ENCODE measurements around the gene MFSD6L.
A peak's percentile ranks its signal among the peaks of the same experiment; 100 is the strongest.

Gene MFSD6L

GRCh38 chr17:8794636-8795035 lies 4.5 kb downstream of the MFSD6L start:
- FAIRE-seq (no peak), DNase-seq (ENCODE audit: insufficient read length, low spot score) (no peak)

- no peak for FAIRE-seq
- DNase-seq (ENCODE audit: insufficient read length, low spot score): no peak
Measured at GRCh38 chr17:8793649-8794048, 5.5 kb downstream of the MFSD6L start.

GRCh38 chr17:8792646-8793045 lies 6.5 kb downstream of the MFSD6L start:
- FAIRE-seq (no peak), DNase-seq (ENCODE audit: insufficient read length, low spot score) (no peak)

GRCh38 chr17:8791910-8792270 lies 7.3 kb downstream of the MFSD6L start:
- DNase-seq (ENCODE audit: insufficient read length, low spot score) (no peak), FAIRE-seq (no peak)

- FAIRE-seq (no peak), DNase-seq (ENCODE audit: insufficient read length, low spot score) (no peak)
Measured at GRCh38 chr17:8791248-8791909, 7.8 kb downstream of the MFSD6L start.

GRCh38 chr17:8789743-8790142 lies 9.4 kb downstream of the MFSD6L start:
- no peak for FAIRE-seq

GRCh38 chr17:8788998-8789397 lies 10.2 kb downstream of the MFSD6L start:
- no peak for FAIRE-seq

More at GRCh38 chr17:8789743-8790142, 9.4 kb downstream of the MFSD6L start:
- no peak for DNase-seq (ENCODE audit: insufficient read length, low spot score)

GRCh38 chr17:8785547-8786413 lies 13.4 kb downstream of the MFSD6L start:
- DNase-seq (ENCODE audit: insufficient read length, low spot score) (peak; percentile 84), FAIRE-seq (peak; percentile 48)

More at GRCh38 chr17:8788998-8789397, 10.2 kb downstream of the MFSD6L start:
- DNase-seq (ENCODE audit: insufficient read length, low spot score): no peak

GRCh38 chr17:8782176-8782575 lies 17.0 kb downstream of the MFSD6L start:
- DNase-seq (ENCODE audit: insufficient read length, low spot score) (no peak), FAIRE-seq (no peak)

GRCh38 chr17:8781776-8782175 lies 17.4 kb downstream of the MFSD6L start:
- no peak for FAIRE-seq

GRCh38 chr17:8776881-8777280 lies 22.3 kb downstream of the MFSD6L start:
- FAIRE-seq: no peak
- DNase-seq (ENCODE audit: insufficient read length, low spot score): no peak

More at GRCh38 chr17:8781776-8782175, 17.4 kb downstream of the MFSD6L start:
- no peak for DNase-seq (ENCODE audit: insufficient read length, low spot score)

GRCh38 chr17:8776248-8776647 lies 22.9 kb downstream of the MFSD6L start:
- DNase-seq (ENCODE audit: insufficient read length, low spot score): no peak
- FAIRE-seq: no peak

GRCh38 chr17:8766731-8767130 lies 32.4 kb downstream of the MFSD6L start:
- DNase-seq (ENCODE audit: insufficient read length, low spot score) (no peak), FAIRE-seq (no peak)

GRCh38 chr17:8762012-8762411 lies 37.2 kb downstream of the MFSD6L start:
- no peak for FAIRE-seq
- DNase-seq (ENCODE audit: insufficient read length, low spot score): no peak

GRCh38 chr17:8758137-8758596 lies 41.0 kb downstream of the MFSD6L start, which contains the start of gene SPDYE4:
Gene SPDYE4 (minus strand): TSS chr17:8758546. CDS start chr17:8758382, 164 bp downstream.
- FAIRE-seq (no peak), DNase-seq (ENCODE audit: insufficient read length, low spot score) (no peak)

- FAIRE-seq (no peak), DNase-seq (ENCODE audit: insufficient read length, low spot score) (no peak)
Measured at GRCh38 chr17:8757189-8757588, 42.0 kb downstream of the MFSD6L start.

- no peak for DNase-seq (ENCODE audit: insufficient read length, low spot score)
- no peak for FAIRE-seq
Measured at GRCh38 chr17:8755590-8756255, 43.4 kb downstream of the MFSD6L start.

- no peak for FAIRE-seq
- DNase-seq (ENCODE audit: insufficient read length, low spot score): no peak
Measured at GRCh38 chr17:8754890-8755289, 44.3 kb downstream of the MFSD6L start.

- FAIRE-seq: peak; percentile 52
- DNase-seq (ENCODE audit: insufficient read length, low spot score): peak; percentile 48
Measured at GRCh38 chr17:8753976-8754440, 45.2 kb downstream of the MFSD6L start.

- no peak for DNase-seq (ENCODE audit: insufficient read length, low spot score)
- no peak for FAIRE-seq
Measured at GRCh38 chr17:8753136-8753975, 45.8 kb downstream of the MFSD6L start.
